Measurements from ENCODE around the gene GRAMD1B.

DNA sequence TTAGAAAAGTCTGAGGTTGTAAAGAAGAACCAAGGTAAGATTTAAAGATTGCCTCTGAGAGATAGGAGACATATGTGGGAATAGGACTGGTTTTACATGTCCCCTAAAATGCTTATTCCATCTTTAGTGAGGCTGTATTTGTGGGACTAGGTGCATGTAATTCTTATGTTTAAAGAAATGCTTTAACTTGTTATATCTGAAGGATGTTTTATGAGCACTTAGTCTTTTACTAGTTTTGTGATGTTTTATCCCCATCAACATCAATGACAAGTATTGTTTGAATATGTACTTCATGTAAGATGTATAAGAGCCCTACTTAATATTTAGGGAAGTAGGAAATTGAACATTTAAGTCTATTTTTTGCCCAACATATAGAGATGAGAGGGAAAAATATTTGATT is 24.7 kb downstream of the GRAMD1B start:
- TF ChIP-seq, protein P1, sequence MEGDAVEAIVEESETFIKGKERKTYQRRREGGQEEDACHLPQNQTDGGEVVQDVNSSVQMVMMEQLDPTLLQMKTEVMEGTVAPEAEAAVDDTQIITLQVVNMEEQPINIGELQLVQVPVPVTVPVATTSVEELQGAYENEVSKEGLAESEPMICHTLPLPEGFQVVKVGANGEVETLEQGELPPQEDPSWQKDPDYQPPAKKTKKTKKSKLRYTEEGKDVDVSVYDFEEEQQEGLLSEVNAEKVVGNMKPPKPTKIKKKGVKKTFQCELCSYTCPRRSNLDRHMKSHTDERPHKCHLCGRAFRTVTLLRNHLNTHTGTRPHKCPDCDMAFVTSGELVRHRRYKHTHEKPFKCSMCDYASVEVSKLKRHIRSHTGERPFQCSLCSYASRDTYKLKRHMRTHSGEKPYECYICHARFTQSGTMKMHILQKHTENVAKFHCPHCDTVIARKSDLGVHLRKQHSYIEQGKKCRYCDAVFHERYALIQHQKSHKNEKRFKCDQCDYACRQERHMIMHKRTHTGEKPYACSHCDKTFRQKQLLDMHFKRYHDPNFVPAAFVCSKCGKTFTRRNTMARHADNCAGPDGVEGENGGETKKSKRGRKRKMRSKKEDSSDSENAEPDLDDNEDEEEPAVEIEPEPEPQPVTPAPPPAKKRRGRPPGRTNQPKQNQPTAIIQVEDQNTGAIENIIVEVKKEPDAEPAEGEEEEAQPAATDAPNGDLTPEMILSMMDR (IDR thresholded peaks at IDR 0.05) = no peak
- no peak for TF ChIP-seq POLR2A (IDR thresholded peaks at IDR 0.05)

Data from esophagus squamous epithelium (tissue), 4 donors.